Subcutaneous adipose tissue (tissue), 4 donors: ENCODE data around the gene METTL24. TPM values are rescaled to one million over a fixed set of nuclear protein-coding genes. Genes with fewer than 3 reads are reported as not detected.

Experiments
- CTCF ChIP-seq: fragments of 450-650 bp; IDR thresholded peaks from one replicate; pipeline ENCODE4 v1.5.1; 2016; ENCODE audit warnings: low read depth, mild to moderate bottlenecking, control low read depth, antibody characterized with exemption, moderate library complexity
- total RNA-seq, 4 donors: library from RNA; depleted of rRNA; stranded (reverse); fragments of >200 nt; gene quantifications; one replicate each; pipeline ENCODE4 v1.1.0, GENCODE V29; 2016

The METTL24 gene
- total RNA-seq, 4 donors from 2014 or later, result 0.68 to 0.88 TPM; not detected in 2

DNA sequence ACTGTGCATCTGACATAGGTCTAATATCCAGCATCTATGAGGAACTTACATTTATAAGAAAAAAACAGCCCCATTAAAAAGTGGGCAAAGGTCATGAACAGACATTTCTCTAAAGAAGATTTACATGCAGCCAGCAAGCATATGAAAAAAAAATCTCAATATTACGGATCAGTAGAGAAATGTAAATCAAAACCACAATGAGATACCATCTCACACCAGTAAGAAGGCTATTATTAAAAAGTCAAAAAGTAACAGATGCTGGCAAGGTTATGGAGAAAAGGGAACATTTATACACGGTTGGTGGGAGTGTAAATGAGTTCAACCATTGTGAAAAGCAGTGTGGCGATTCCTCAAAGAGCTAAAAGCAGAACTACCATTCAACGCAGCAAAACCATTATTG lies 13.1 kb downstream of the METTL24 start:
- no peak for TF ChIP-seq CTCF

GRCh38 chr6:110342759-110343158 lies 15.4 kb downstream of the METTL24 start:
- no peak for TF ChIP-seq CTCF

DNA sequence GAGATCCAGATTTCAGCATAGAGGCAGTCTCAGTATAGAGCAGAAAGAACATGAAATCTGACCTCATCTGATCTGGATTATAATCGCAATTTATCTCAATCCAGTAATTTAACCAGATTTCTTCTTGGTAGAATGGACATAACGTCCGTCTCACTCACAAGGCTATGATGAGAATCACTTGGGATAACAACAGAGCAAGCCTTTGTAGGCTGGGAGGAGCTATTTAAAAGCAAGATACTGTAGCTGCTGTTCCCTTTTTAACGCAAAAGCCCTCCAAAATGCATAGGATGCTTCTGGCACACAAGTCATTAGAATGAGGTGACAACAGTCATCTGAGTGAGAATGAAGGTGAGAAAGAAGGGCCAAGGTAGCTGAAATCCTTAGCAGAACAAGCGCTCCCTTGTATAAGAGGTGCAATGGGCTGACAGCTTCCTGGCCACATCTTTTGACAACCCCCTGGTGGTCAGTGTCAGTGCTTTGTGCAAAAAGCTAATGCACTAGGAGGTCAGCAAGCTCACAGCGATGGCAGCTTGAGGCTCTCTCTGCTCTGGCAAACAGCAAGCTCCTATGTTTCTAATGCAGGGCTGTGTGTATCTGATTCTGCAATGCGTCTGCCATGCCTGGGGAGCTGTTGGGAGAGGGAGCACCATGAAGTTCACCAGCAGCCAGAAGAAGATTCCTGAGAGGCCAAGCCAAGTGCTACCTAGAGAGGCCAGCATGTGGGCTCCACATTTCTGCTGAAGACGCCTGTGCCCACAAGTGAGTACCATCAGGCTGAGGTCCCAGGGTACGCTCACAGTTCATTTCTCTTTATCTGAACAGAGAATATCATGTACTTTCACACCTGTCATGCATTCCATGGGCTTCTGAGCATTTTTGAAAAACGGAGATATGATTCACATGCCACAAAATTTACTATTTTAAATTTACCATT lies 16.2 kb downstream of the METTL24 start:
- TF ChIP-seq CTCF, result no peak

DNA sequence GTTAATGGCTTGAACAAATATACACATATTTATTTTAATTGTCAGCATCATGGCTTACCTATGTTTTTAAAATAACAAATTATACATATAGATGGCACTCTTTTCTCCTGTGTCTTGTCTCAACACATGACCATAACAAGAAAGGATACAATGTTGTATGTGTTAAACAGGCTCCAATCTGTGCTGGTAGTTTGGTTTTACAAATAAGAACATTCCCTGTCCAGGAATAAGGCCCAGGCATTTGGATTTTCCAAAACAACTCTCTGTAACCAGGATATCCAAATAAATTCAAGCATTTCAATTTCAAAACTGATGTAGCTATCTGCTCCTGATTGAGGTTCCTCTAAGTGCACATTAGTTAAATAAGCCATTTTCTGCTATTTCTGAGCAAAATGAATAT lies 17.1 kb downstream of the METTL24 start:
- no peak for TF ChIP-seq CTCF

DNA sequence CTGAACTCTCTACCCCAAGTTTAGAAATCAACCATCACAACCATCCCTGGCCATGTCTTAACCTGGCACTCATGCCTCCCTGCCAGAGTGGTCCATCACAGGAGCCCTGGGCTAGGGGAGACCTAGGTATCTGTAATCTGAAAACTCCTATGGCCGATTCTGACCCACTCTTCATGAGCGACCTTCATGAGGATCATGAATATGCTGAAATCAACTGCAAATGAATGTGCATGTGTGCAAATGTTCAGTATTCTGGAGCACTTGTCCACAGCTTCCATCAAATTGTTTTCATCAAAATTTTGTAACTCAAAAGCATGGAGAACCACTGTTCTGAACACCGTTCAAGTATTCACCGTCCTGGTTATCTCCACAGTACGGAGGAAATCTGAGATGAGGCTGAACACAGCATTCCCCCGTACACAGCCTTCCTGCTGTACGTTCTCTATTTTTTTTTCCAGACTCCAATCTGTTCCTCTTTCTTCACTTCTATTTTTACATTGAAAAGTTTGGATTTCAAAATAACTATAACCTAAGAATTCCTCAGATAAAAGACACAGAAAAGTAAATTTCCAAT lies 17.7 kb downstream of the METTL24 start:
- TF ChIP-seq CTCF, result no peak

DNA sequence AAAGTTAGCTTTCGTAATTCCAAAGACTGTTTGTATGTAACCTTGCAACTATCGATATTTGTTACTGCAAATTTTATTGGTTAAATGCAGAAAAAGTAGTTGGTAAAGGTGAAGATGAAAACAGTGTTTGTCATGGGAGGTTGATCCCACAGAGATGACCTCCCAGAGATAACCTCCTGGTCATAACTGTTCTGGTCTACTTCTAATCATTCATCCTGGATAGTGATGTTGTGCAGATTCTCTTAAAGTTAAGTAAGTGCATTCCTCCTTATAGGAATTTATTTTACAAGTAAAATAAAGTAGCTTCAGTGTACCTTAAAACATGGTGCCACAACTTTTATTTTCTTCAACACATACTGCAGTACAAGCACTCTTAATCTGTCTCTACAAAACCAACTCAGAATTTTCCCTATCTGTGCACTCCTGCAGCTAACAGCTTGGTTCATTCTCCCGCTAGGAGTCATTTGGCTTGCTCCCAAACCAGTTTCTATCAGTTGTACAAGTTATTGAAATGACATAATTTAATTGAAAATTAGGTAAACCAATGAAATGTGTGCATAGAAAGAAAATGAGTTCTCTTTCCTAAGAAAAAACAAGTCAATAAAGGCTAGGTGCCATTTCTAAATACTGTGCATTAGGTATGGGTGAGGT lies 19.2 kb downstream of the METTL24 start:
- TF ChIP-seq CTCF, result no peak

DNA sequence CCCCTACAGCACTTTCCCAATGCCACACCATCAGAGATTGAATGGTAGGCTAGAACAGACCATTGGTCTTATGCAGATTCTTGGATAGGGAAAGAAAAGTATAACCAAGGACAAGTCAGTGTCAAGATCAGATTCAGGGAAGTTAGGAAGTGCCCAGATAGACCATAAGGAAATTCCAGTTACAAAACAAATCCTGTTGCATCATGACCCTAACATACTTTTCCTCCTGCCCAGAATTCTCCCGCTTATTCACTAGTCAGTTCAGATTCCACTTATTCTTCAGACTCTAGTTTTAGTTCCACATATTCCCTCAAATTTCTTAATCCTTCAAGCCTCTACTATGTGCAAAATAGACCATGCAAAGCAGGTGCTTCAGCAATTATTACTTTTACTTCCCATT lies 20.7 kb downstream of the METTL24 start:
- TF ChIP-seq CTCF, result no peak
